ENCODE results near the gene WFDC2.
"Not testable (repeated sequence)": the region's sequence is repeated elsewhere in the genome, so short reads cannot be mapped to it uniquely, and the experiment has no call there.

WFDC2 gene

GRCh38 chr20:45452772-45453691 lies 16.5 kb upstream of the WFDC2 start:
- no peak for DNase-seq

- DNase-seq, result no peak
These were observed 12.9 kb upstream of the WFDC2 start for GRCh38 chr20:45456632-45457031.

- no peak for DNase-seq
These were observed 9.9 kb upstream of the WFDC2 start for GRCh38 chr20:45459606-45460005.

GRCh38 chr20:45461225-45461624 lies 8.3 kb upstream of the WFDC2 start:
- no peak for DNase-seq

- no peak for DNase-seq
These were observed 6.6 kb upstream of the WFDC2 start for GRCh38 chr20:45462711-45463509.

GRCh38 chr20:45463709-45464108 lies 5.8 kb upstream of the WFDC2 start:
- no peak for DNase-seq

GRCh38 chr20:45465491-45466266 lies 3.9 kb upstream of the WFDC2 start:
- no peak for DNase-seq

- no peak for DNase-seq
These were observed 2.4 kb upstream of the WFDC2 start for GRCh38 chr20:45467172-45467571.

- no peak for DNase-seq
These were observed 1.7 kb upstream of the WFDC2 start for GRCh38 chr20:45467861-45468260.

GRCh38 chr20:45470262-45470931 lies 844 bp downstream of the WFDC2 start:
- DNase-seq, result no peak

- DNase-seq, result no peak
These were observed 1.4 kb downstream of the WFDC2 start for GRCh38 chr20:45470937-45471336.

GRCh38 chr20:45472286-45472685 lies 2.7 kb downstream of the WFDC2 start:
- not testable (repeated sequence) for DNase-seq

- DNase-seq, result not testable (repeated sequence)
These were observed 8.1 kb downstream of the WFDC2 start for GRCh38 chr20:45477530-45478148.

- no peak for DNase-seq
These were observed 10.3 kb downstream of the WFDC2 start for GRCh38 chr20:45479822-45480221.

GRCh38 chr20:45484676-45485075 lies 15.1 kb downstream of the WFDC2 start:
- no peak for DNase-seq

GRCh38 chr20:45485388-45485787 lies 15.8 kb downstream of the WFDC2 start:
- no peak for DNase-seq

- no peak for DNase-seq
These were observed 17.7 kb downstream of the WFDC2 start for GRCh38 chr20:45487231-45487635.

- DNase-seq, result peak; percentile 45
These were observed 19.6 kb downstream of the WFDC2 start for GRCh38 chr20:45489083-45489531.

- DNase-seq, result no peak
These were observed 26.0 kb downstream of the WFDC2 start for GRCh38 chr20:45495501-45495941.

- no peak for DNase-seq
These were observed 26.6 kb downstream of the WFDC2 start for GRCh38 chr20:45496166-45496565.

- no peak for DNase-seq
These were observed 28.5 kb downstream of the WFDC2 start for GRCh38 chr20:45497971-45498494.

GRCh38 chr20:45500022-45500421 lies 30.5 kb downstream of the WFDC2 start:
- DNase-seq, result no peak
